CD4-positive, alpha-beta T cell treated with Interferon alpha-2 for 1 hour (primary cell): ENCODE measurements around the gene UTP11.
A peak's percentile ranks its signal among the peaks of the same experiment; 100 is the strongest.

Experiments
- DNase-seq, 2 donors: peaks; one replicate each; pipeline ENCODE4 v3.0.0-alpha.2; 2020 to 2022

The UTP11 gene

GRCh38 chr1:38003261-38004250 lies 9.0 kb upstream of the UTP11 start:
- DNase-seq = no peak

GRCh38 chr1:38004284-38005108 lies 8.0 kb upstream of the UTP11 start:
- DNase-seq = peak in 1 of 2 donors; percentile 18

GRCh38 chr1:38005195-38006007 lies 7.1 kb upstream of the UTP11 start, which contains the start of gene FHL3:
FHL3 (minus strand) TSS chr1:38005514; CDS start chr1:37999412, 6,102 bp downstream.
- DNase-seq = peak; percentile 40 to 62

- DNase-seq = peak in 1 of 2 donors; percentile 11
These were observed 6.3 kb upstream of the UTP11 start for GRCh38 chr1:38006008-38006828.

- peak; percentile 48 to 54 for DNase-seq
These were observed 3.3 kb upstream of the UTP11 start for GRCh38 chr1:38009088-38009840.

GRCh38 chr1:38009841-38010180 lies 2.7 kb upstream of the UTP11 start:
- DNase-seq = no peak

- no peak for DNase-seq
These were observed 691 bp downstream of the UTP11 start for GRCh38 chr1:38013227-38013622.

- DNase-seq = no peak
These were observed 1.6 kb downstream of the UTP11 start for GRCh38 chr1:38014171-38014570.

GRCh38 chr1:38014724-38015424 lies 2.3 kb downstream of the UTP11 start:
- no peak for DNase-seq

GRCh38 chr1:38015978-38016725 lies 3.6 kb downstream of the UTP11 start:
- no peak for DNase-seq

GRCh38 chr1:38018864-38019343 lies 6.4 kb downstream of the UTP11 start:
- peak in 1 of 2 donors; percentile 61 for DNase-seq

- DNase-seq = no peak
These were observed 7.9 kb downstream of the UTP11 start for GRCh38 chr1:38020396-38020795.

- DNase-seq = no peak
These were observed 9.4 kb downstream of the UTP11 start for GRCh38 chr1:38021969-38022368.

- no peak for DNase-seq
These were observed 10.3 kb downstream of the UTP11 start for GRCh38 chr1:38022810-38023209.

- no peak for DNase-seq
These were observed 12.7 kb downstream of the UTP11 start for GRCh38 chr1:38025233-38025632.

- DNase-seq = no peak
These were observed 13.1 kb downstream of the UTP11 start for GRCh38 chr1:38025664-38026063.

- peak in 1 of 2 donors; percentile 39 for DNase-seq
These were observed 14.2 kb downstream of the UTP11 start for GRCh38 chr1:38026592-38027200.

- DNase-seq = no peak
These were observed 14.9 kb downstream of the UTP11 start for GRCh38 chr1:38027201-38028104.
